GM18951 (cell line): ENCODE data around the gene IRAK2.

Experiments used
- POLR2A ChIP-seq: IDR thresholded peaks from 4 replicates; pipeline ENCODE4 v1.6.1; 2011; ENCODE audit warnings: mild to moderate bottlenecking; ENCODE audit not compliant: insufficient read length, insufficient read depth; ENCODE audit errors: extremely low read depth
- in situ Hi-C: fragments of 300-500 bp; cut with MboI; formaldehyde crosslinking; loops from one replicate; pipeline ENCODE4 v1.12.0; 2022; ENCODE audit warnings: low sequenced_read_pairs, mixed read lengths, inconsistent platforms; ENCODE audit not compliant: unreplicated experiment

The IRAK2 gene

GRCh38 chr3:10188804-10189556, 24.3 kb downstream of the IRAK2 start:
- TF ChIP-seq POLR2A: no peak
- in situ Hi-C loops: no loop called here

- TF ChIP-seq POLR2A: no peak
- in situ Hi-C loops: no loop called here
Measured at GRCh38 chr3:10189557-10190354, 25.0 kb downstream of the IRAK2 start.

- in situ Hi-C loops: no loop called here
- TF ChIP-seq POLR2A: peak; percentile 6
Measured at GRCh38 chr3:10192953-10193691, 28.4 kb downstream of the IRAK2 start.

- no peak for TF ChIP-seq POLR2A
- in situ Hi-C loops: no loop called here
Measured at GRCh38 chr3:10193692-10194327, 29.1 kb downstream of the IRAK2 start.

- TF ChIP-seq POLR2A: no peak
- in situ Hi-C loops: no loop called here
Measured at GRCh38 chr3:10194328-10195071, 29.8 kb downstream of the IRAK2 start.

GRCh38 chr3:10195366-10196089, 30.8 kb downstream of the IRAK2 start:
- TF ChIP-seq POLR2A: no peak
- in situ Hi-C loops: no loop called here

- no peak for TF ChIP-seq POLR2A
- in situ Hi-C loops: no loop called here
Measured at GRCh38 chr3:10196389-10197052, 31.8 kb downstream of the IRAK2 start.

- in situ Hi-C loops: no loop called here
- TF ChIP-seq POLR2A: no peak
Measured at GRCh38 chr3:10198226-10198625, 33.5 kb downstream of the IRAK2 start.

GRCh38 chr3:10198761-10199649, 34.3 kb downstream of the IRAK2 start:
- in situ Hi-C loops: no loop called here
- peak; percentile 36 for TF ChIP-seq POLR2A

GRCh38 chr3:10204921-10205320, 40.2 kb downstream of the IRAK2 start:
- TF ChIP-seq POLR2A: no peak
- in situ Hi-C loops: no loop called here
